Muscle of back (tissue), 11 donors: Measurements from ENCODE around the gene SUPT3H. TPM values are rescaled to one million over a fixed set of nuclear protein-coding genes. Genes with fewer than 3 reads are reported as not detected.
A peak's percentile ranks its signal among the peaks of the same experiment; 100 is the strongest.
"Not testable (repeated sequence)": the region's sequence is repeated elsewhere in the genome, so short reads cannot be mapped to it uniquely, and the experiment has no call there.

Experiments
- DNase-seq, 3 donors: peaks; one replicate each; pipeline versions ENCODE4 v3.0.0 to v3.0.0-alpha.2; 2013
- polyA plus RNA-seq, 10 donors: library from polyadenylated mRNA; unstranded; fragments of 120-200 nt; gene quantifications; one replicate each; pipeline ENCODE4 v1.2.1, GENCODE V29; 2013; ENCODE audit not compliant: insufficient read length in 10 of 10

Gene SUPT3H
- polyA plus RNA-seq, 10 donors: 9.7 to 13.7 (median 11.6) TPM

GRCh38 chr6:44955145-44955544, 422.6 kb downstream of the SUPT3H start:
- no peak for DNase-seq

DNA sequence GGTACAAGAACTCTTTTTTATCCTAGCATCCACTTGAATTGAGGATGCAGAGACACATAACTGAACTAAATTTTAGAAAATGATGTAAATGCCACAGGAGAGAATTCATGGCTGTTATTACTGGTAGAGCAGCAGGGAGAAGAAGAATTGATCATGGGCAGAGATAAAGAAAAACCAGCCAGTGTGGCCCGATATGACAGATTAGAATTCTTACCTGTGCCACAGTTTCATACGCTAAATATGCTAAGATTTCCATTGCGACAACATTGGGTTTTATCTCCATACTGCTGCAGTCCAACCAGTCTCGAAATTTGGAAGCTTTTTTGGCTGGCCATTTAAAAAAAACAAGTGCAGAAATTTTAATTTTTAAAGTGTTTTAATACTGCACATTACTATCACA, 423.5 kb downstream of the SUPT3H start:
- DNase-seq: no peak

DNA sequence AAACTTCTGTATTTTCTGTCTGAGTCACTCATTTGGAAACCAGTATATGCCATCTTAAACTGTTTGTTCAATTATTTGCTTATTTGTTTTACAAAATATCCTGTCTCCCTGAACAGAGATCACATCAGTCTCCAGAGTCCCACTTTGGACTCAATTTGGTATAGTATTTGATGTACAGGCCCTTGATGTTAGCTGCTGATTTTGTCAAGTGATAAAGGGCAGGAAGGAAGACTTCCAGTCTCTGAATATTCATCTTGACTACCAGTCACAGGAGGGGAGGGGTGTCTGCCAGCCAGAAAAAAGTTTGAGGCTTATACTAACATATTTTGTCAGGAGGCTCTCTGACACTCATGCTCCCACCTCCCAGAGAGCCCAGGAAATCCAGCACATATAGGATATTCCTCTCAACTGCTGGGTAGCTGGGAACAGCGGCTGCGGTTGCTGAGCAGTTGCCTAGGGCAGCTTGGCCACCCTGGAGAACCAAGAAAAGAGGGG, 426.4 kb downstream of the SUPT3H start:
- DNase-seq: no peak

DNA sequence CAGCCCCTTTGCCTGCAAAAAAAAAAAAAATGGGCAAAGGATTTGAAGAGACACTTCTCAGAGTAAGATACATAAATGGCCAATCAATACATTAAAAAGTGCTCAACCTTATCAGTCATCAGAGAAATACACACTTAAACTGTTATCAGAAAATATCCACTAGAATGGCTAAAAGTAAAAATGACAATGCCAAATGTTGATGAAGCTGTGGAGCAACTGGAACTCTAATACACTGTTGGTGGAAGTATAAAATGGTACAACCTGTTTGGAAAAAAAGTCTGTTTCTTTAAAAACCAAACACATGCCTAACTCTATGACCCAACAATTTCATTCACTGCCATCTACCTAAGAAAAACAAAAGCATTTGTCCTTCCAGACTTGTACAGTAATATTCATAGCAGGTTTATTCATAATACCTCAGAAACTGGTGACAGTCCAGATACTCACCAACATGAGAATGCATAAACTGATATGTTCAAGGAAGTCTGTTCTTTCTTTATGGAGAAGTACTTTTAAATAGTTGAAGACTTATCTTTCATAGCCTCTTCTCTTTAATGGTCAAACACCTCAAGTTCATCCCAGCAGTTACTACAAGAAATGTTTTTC, 428.0 kb downstream of the SUPT3H start:
- no peak for DNase-seq

DNA sequence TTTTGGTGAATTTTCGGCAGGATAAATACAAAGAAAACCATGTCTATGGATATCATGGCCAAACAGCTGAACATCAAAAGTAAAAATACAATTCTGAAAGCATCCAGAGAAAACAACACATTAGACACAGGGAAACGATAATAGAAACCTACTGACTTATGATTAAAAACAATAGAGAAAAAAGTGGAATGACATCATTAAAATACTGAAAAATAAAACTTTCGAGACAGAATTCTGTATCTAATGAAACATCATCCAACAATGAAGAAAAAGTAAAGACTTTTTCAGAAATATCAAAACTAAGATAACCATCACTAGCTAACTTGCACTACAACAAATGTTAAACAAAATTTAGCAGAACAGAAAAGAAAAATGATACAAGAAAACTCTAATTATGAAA, 434.2 kb downstream of the SUPT3H start:
- DNase-seq: no peak

DNA sequence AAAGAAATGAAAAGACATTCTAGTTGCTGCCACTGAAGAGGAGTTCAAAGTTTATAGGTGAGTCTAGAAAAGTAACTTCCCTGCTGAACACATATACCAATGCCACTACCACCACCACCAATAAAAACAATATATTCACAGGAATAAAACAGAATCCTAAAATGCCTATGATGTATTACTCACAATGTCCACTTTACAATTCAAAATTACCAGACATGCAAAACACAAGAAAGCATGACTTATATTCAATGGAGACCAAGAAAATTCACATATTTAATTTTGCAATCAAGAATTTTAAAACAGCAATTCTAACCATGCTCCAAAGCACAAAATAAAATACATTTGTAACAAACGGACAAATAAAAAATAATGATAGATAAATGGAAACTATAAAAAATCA, 434.9 kb downstream of the SUPT3H start:
- no peak for DNase-seq

- DNase-seq: no peak
These were observed 435.5 kb downstream of the SUPT3H start for GRCh38 chr6:44942201-44942600.

DNA sequence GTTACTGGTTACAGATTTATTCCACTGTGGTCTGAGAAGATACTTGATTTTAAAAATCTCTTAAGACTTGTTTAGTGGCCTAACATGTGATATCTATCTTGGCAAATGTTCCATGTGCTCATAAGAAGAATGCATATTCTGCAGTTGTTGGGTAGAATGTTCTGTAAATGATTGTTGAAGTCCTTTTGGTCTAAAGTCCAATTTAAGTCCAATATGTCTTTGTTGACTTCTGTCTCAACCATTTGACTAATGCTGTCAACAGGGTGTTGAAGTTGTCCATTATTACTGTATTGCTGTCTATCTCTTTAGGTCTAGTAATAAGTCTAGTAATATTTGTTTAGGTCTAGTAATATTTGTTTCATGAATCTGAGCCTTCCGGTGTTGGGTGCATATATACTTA, 437.4 kb downstream of the SUPT3H start:
- no peak for DNase-seq

DNA sequence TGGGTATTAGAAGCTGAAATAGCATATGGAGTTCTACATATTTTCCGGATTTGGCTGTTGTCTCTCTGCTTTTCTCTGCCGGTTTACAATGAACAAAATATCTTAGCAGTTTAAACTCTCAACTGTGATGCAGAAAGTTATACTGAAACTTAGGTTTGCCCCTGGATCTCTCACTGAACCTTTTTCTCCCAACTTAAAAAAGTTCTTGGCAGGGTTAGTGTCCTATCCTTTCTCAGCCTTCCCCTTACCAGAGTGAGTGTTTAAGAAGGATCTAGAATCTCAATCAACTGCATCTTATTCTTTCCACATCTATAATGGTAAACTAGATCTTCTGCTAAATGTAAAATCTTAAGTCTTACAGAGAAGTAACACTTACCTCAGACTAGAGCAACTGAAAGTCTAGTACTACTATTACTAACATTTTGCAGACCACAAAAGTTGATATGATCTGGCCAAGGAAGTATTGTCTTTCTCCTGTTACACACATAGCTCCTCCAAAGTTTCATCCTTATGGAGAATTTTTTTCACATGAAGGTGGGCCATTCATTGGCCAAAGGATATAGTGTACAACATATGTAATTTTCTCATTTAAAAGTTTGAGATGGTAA, 441.9 kb downstream of the SUPT3H start:
- no peak for DNase-seq

- DNase-seq: no peak
These were observed 444.6 kb downstream of the SUPT3H start for GRCh38 chr6:44933108-44933507.

GRCh38 chr6:44932651-44933091, 445.1 kb downstream of the SUPT3H start:
- no peak for DNase-seq

GRCh38 chr6:44931385-44931784, 446.3 kb downstream of the SUPT3H start:
- DNase-seq: no peak

- DNase-seq: no peak
These were observed 451.2 kb downstream of the SUPT3H start for GRCh38 chr6:44926556-44926955.

DNA sequence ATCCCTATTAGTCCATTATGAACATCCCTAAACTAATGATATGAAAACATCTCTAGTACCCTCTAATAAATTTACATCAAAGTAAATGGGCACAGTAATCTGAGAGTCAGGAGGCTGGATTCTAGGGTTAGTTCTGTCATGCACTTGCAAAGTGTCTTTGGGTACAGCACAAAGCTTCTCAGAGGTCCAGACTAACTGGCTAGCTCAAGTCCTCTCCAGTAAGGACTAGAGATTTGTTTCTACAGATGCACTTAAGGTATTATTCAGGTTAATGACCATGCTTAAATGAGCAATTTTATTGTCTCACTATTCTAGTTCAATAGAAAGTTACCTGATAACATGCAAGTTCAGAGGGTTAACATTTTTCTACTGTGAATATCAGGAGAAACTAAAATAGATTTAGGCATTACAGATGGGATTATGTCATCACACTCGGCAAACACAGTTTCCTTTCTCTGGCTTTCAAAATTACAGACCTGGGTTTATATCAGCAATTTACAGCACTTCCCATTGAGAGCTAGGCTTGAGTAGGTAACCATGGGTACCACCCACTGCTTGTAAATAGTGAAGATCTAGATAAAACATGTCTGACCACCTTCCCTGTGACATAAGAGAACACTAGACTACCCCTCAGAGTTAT, 452.5 kb downstream of the SUPT3H start:
- DNase-seq: no peak

DNA sequence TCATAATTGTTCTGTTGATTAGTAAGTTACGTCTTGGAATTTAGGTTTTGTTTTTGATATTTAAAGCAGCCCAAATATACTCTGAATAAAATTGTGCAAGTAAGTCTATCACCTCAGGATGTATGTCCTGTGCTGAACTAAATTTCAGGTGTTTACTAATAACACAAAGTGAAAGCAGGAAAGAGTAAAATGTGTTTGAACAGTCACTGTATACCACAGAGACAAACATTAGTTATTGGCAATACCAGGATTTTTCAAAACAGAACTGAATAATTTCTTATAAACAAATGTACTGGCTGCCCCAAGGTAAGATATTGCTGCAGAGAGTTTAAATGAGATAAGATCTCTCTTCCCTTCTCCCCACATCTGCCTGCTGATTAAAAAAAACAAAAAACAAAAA, 454.3 kb downstream of the SUPT3H start:
- no peak for DNase-seq

DNA sequence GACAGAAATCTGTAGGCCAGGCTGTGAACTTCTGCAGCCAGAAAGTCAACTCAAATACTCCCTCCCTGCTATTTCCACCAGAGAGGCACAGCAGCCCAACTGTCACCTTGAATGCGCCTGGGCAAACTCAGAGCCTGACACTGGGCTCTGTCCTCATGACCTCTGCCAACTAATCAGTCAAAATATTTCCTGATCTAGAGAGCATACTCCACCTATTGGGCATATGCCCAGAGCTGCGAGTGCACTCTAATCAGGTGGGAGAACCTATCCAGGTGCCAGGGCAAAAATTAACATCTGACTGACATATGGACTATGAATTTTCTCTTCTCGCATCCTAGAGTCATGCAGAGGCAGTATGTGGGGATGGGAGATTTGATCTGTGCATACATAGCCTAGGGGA, 455.9 kb downstream of the SUPT3H start:
- DNase-seq: no peak

- DNase-seq: no peak
These were observed 456.7 kb downstream of the SUPT3H start for GRCh38 chr6:44920952-44921491.

GRCh38 chr6:44918671-44919296, 458.9 kb downstream of the SUPT3H start:
- peak in 1 of 3 donors; percentile 29 for DNase-seq

DNA sequence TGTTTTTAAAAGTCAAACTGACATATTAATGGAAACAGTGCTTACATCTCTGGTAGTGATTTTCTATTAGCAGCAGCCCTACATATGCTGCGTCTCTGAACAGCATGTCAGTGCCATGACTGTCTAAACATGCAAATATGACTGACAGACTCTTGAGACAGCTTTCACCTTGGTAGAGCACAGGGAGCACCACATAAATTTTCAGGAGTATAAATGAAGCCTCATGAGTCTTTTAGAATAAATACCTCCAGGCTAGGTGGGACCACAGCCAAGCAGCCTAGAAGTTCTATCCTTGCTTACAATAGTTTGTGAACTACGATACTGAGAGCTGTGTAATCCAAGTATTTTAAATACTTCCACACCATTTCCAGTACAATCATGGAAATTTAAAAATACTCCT, 460.3 kb downstream of the SUPT3H start:
- no peak for DNase-seq

DNA sequence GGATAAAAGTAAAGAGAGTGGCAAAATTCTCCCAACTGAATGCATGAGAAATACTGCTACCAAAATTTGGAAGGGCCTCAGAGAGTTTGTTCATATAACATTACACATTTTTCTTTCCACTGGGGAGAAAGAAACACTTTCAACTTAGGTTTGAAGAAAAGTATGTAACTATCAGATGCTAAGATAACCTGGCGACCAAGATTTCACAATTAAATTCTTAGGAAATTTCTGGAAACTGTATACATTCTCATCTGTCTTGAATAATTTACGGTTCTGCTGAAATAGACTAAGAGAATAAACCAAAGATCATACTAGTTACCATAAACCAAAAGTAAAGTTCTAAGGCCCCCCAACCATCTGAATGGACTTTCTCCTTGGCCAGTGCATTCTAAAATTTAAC, 462.6 kb downstream of the SUPT3H start:
- no peak for DNase-seq

- DNase-seq: no peak
These were observed 463.6 kb downstream of the SUPT3H start for GRCh38 chr6:44914141-44914540.

DNA sequence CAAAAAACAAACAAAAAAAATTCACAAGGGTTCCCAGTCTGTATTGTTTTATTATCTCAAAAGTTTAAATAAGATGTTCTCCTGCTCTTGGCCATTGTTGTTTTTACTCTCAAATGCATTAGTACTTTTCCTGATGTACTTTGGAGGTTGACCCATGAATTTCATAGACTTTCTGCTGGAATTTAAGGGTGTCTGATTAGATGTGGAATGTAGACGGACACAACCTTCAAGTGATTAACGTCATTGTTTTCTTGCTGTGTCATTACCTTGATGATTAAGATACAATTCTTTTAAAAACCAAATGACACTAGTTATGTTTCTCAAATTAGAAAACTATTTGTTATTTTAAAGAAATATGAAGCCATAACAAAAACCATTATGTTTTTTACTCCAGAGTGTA, 471.0 kb downstream of the SUPT3H start:
- DNase-seq: no peak

GRCh38 chr6:44900358-44900757, 477.4 kb downstream of the SUPT3H start:
- not testable (repeated sequence) for DNase-seq
